ENCODE data around the gene GOLIM4. TPM values are rescaled to one million over a fixed set of nuclear protein-coding genes. Genes with fewer than 3 reads are reported as not detected.

Gene GOLIM4
- polyA plus RNA-seq, 1 of the 3 experiments (the other 2 are of a cell fraction) = 42.3 TPM

DNA sequence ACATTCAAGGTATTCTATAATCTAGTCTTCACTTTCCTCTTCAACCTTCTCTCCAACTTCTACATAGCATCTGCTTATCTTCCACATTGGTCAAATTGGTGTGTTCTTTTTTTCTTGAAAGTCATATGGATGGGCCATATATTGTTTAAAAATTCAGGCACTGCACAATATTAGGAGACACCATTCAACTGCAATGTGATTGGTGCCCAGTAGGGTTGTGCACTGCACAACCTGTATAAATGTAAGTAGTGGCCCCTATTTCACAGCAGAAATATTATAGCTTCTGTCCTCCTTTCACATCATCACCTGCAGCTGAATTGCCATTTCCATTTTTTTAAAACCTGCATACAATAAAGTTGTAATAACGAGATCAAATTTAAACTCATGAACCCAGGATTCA is 18.1 kb upstream of the GOLIM4 start:
- no peak overlapping the region for H3K4me3 ChIP-seq (ENCODE audit: low read depth in 2 of 2, low read length in 1 of 2)
- TF ChIP-seq FOSL2 (IDR thresholded peaks at IDR 0.05; ENCODE audit: borderline replicate concordance, low read depth) = no peak
- no peaks in the 10 kb centered on the region for H3K36me3 ChIP-seq (replicated peaks in 1 of 2; ENCODE audit: control insufficient read depth in 1 of 2, insufficient read depth in 2 of 2, low read length in 1 of 2)
- H2AFZ ChIP-seq (ENCODE audit: low read depth) = no peak overlapping the region
- ChIA-PET POLR2A (no interaction called here), CTCF (interaction anchor here (1.4 to 1.6 kb wide), 3 partner anchors 26 to 232 kb away, joined by 3 to 4 read pairs (median 3); no protein-coding TSS in a partner anchor)
- no peak overlapping the region for H3K9ac ChIP-seq
- H3K27ac ChIP-seq (ENCODE audit: low read depth in 2 of 2, low read length in 1 of 2) = no peak overlapping the region
- H3K4me1 ChIP-seq (ENCODE audit: control insufficient read depth in 1 of 2, insufficient read depth in 2 of 2, low read depth in 1 of 2, low read length in 1 of 2) = no peaks in the 10 kb centered on the region; a peak in 1 of 4 replicates
- DNase-seq = no peak
- no peaks in the 10 kb centered on the region for H3K27me3 ChIP-seq (ENCODE audit: insufficient read depth)
- no peaks in the 10 kb centered on the region for H4K20me1 ChIP-seq (ENCODE audit: insufficient read depth)
- H3K79me2 ChIP-seq (ENCODE audit: insufficient read depth) = no peaks in the 10 kb centered on the region
- no peaks in the 10 kb centered on the region for H3F3A ChIP-seq (replicated peaks; ENCODE audit: insufficient read depth)
- no peak overlapping the region for H3K4me2 ChIP-seq
- H3K9me2 ChIP-seq = no peaks in the 10 kb centered on the region
- WGBS (ENCODE audit: low lambda C conversion rate) = 40% methylated on average over 1 of the region's 1 CpG
- no peaks in the 10 kb centered on the region for H3K9me3 ChIP-seq

DNA sequence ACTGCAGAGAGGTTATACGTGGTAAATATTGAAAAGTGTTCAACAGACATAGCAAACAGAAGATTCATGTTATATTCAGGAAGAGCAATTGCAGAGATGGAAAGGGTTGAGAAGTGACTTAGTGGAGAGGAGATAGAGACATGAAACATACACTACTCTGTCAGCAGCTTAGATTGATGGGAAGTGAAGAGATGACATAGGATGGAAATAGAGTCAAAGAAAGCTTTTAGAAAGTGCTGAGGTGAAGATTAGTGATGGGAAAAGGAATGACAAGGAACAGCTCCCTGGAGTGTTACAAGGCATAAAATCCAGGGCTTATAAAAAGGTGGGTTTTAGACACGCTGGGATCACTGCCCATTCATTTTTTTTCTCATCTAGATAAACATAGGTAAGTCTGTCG is 17.2 kb upstream of the GOLIM4 start:
- Histone ChIP-seq H3K27me3 (ENCODE audit: insufficient read depth) (no peaks in the 10 kb centered on the region), H2AFZ (ENCODE audit: low read depth) (no peak overlapping the region), H3K36me3 (replicated peaks in 1 of 2; ENCODE audit: control insufficient read depth in 1 of 2, insufficient read depth in 2 of 2, low read length in 1 of 2) (no peaks in the 10 kb centered on the region), H3K9me3 (no peaks in the 10 kb centered on the region), H3K4me3 (ENCODE audit: low read depth in 2 of 2, low read length in 1 of 2) (no peak overlapping the region), H3K9ac (no peak overlapping the region), H3K79me2 (ENCODE audit: insufficient read depth) (no peaks in the 10 kb centered on the region), H3F3A (replicated peaks; ENCODE audit: insufficient read depth) (no peaks in the 10 kb centered on the region), H3K9me2 (no peaks in the 10 kb centered on the region), H4K20me1 (ENCODE audit: insufficient read depth) (no peaks in the 10 kb centered on the region), H3K4me2 (no peak overlapping the region), H3K27ac (ENCODE audit: low read depth in 2 of 2, low read length in 1 of 2) (no peak overlapping the region), H3K4me1 (ENCODE audit: control insufficient read depth in 1 of 2, insufficient read depth in 2 of 2, low read depth in 1 of 2, low read length in 1 of 2) (no peaks in the 10 kb centered on the region; a peak in 1 of 4 replicates)
- POLR2A ChIA-PET = no interaction called here
- no peak for DNase-seq
- TF ChIP-seq FOSL2 (IDR thresholded peaks at IDR 0.05; ENCODE audit: borderline replicate concordance, low read depth) = no peak
- 36% methylated on average over 3 of the region's 3 CpGs for WGBS (ENCODE audit: low lambda C conversion rate)
- CTCF ChIA-PET = interaction anchor here (1.2 to 1.6 kb wide), 3 partner anchors 27 to 72 kb away, joined by 3 to 5 read pairs (median 4); no protein-coding TSS in a partner anchor

DNA sequence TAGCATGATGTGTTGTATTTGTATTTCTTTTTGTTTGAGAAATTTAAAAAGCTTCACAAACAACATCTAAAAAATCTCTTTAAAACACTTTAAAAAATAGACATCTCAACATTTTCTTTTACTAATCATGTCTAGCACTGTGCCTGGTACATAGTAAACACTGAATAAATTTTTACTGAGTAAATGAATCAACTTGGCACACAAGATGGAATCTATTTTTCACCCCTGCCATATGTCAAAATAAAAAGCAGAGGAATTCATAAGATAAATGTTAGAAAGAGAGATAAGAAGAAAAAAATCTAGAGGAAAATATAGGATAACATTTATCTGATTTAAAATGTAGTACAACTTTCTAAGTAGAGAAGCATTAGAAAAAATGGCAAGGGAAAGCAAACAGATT is 8.6 kb upstream of the GOLIM4 start:
- ChIA-PET POLR2A (no interaction called here), CTCF (no interaction called here)
- Histone ChIP-seq H3K36me3 (replicated peaks in 1 of 2; ENCODE audit: control insufficient read depth in 1 of 2, insufficient read depth in 2 of 2, low read length in 1 of 2) (no peaks in the 10 kb centered on the region), H3K9me2 (no peaks in the 10 kb centered on the region), H3K4me1 (ENCODE audit: control insufficient read depth in 1 of 2, insufficient read depth in 2 of 2, low read depth in 1 of 2, low read length in 1 of 2) (peaks cover 0 to 14% of the 10 kb centered on the region in 2 experiments; a peak in 1 of 4 replicates), H3K27ac (ENCODE audit: low read depth in 2 of 2, low read length in 1 of 2) (no peak overlapping the region), H3K4me3 (ENCODE audit: low read depth in 2 of 2, low read length in 1 of 2) (no peak overlapping the region), H3K4me2 (no peak overlapping the region), H3K79me2 (ENCODE audit: insufficient read depth) (no peaks in the 10 kb centered on the region), H2AFZ (ENCODE audit: low read depth) (no peak overlapping the region), H3K27me3 (ENCODE audit: insufficient read depth) (no peaks in the 10 kb centered on the region), H4K20me1 (ENCODE audit: insufficient read depth) (no peaks in the 10 kb centered on the region), H3F3A (replicated peaks; ENCODE audit: insufficient read depth) (peaks cover 20% of the 10 kb centered on the region), H3K9me3 (no peaks in the 10 kb centered on the region), H3K9ac (no peak overlapping the region)
- DNase-seq = no peak
- TF ChIP-seq TEAD4 (IDR thresholded peaks at IDR 0.05; ENCODE audit: borderline replicate concordance, insufficient read depth) = no peak
- TF ChIP-seq FOXJ3 (CRISPR knock-in tag; IDR thresholded peaks at IDR 0.05) = no peak
- no peak for TF ChIP-seq GATA2 (CRISPR knock-in tag; IDR thresholded peaks at IDR 0.05)
- TF ChIP-seq POLR2AphosphoS5 (IDR thresholded peaks at IDR 0.05; ENCODE audit: low read depth, low read length) = no peak
- TF ChIP-seq NRF1 (IDR thresholded peaks at IDR 0.05; ENCODE audit: low read depth, low read length) = no peak
- TF ChIP-seq ELF1 (IDR thresholded peaks at IDR 0.05) = no peak
- no peak for TF ChIP-seq JUND (IDR thresholded peaks at IDR 0.05)
- no peak for TF ChIP-seq NFIC (IDR thresholded peaks at IDR 0.05; ENCODE audit: borderline replicate concordance)
- no peak for TF ChIP-seq CHD2 (IDR thresholded peaks at IDR 0.05; ENCODE audit: low read length, partially characterized antibody)
